Posterior vena cava (tissue), 2 donors: ENCODE measurements around the gene VPREB1. TPM values are rescaled to one million over a fixed set of nuclear protein-coding genes. Genes with fewer than 3 reads are reported as not detected.
"Not testable (repeated sequence)": the region's sequence is repeated elsewhere in the genome, so short reads cannot be mapped to it uniquely, and the experiment has no call there.

Experiments used
- DNase-seq: peaks from one replicate; pipeline ENCODE4 v3.0.0-alpha.2; 2020; ENCODE audit warnings: low spot score
- intact Hi-C, 2 donors: fragments of 100-400 bp; cut with DNase I; formaldehyde crosslinking; loops; one replicate each; pipeline versions ENCODE4 v1.14.1 to v1.14.2; 2022 to 2023
- total RNA-seq, 2 donors: library from RNA; stranded (reverse); fragmentation: NEBNext Ultra II Directional; extraction: Animal tissue kit (Norgen Biotek cat#: 25700); gene quantifications; one replicate each; pipeline ENCODE4 v1.2.1, GENCODE V29; 2021
- donor health status: DM: yes; HTN: yes; CAD: no.
- donor health status: DM: yes; HTN: yes; CAD: no.

VPREB1 gene
- total RNA-seq, 2 donors from 2014 or later, result not detected

- intact Hi-C loops, result no loop called here
- DNase-seq, result no peak
Measured at GRCh38 chr22:22210889-22211833, 33.4 kb upstream of the VPREB1 start.

DNA sequence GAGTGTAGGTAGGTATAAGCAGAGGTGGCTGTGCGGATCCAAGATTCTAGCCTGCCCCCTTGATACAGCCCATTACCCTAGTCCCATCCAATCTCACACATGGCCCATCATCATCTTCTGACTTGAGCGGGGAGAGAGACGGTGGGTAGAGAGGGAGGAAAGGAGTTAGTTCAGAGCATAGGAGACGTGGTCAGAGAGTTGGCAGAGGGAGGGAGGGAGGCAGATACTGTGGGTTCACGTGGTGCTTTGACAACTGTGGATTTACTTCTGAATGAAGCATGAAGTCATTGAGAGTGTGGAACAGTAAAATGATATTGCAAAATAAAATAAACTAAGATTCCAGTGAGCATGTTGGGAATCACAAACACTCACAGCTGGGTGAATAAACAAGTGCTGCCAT is 31.4 kb upstream of the VPREB1 start:
- intact Hi-C loops, result no loop called here
- no peak for DNase-seq

DNA sequence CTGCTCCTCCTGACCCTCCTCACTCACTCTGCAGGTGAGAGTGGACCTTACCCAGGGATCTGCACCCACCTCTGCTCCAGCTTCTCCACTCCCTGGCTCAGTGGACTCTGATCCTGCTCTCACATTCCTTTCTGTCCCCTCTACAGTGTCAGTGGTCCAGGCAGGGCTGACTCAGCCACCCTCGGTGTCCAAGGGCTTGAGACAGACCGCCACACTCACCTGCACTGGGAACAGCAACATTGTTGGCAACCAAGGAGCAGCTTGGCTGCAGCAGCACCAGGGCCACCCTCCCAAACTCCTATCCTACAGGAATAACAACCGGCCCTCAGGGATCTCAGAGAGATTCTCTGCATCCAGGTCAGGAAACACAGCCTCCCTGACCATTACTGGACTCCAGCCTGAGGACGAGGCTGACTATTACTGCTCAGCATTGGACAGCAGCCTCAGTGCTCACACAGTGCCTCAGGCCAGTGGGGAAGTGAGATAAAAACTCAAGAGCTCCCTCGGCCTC is 29.7 kb upstream of the VPREB1 start:
- DNase-seq, result no peak
- intact Hi-C loops, result loop anchor here in 1 of 2 donors (5.0 kb wide), 1 partner anchor 657 kb away; no protein-coding TSS in a partner anchor

DNA sequence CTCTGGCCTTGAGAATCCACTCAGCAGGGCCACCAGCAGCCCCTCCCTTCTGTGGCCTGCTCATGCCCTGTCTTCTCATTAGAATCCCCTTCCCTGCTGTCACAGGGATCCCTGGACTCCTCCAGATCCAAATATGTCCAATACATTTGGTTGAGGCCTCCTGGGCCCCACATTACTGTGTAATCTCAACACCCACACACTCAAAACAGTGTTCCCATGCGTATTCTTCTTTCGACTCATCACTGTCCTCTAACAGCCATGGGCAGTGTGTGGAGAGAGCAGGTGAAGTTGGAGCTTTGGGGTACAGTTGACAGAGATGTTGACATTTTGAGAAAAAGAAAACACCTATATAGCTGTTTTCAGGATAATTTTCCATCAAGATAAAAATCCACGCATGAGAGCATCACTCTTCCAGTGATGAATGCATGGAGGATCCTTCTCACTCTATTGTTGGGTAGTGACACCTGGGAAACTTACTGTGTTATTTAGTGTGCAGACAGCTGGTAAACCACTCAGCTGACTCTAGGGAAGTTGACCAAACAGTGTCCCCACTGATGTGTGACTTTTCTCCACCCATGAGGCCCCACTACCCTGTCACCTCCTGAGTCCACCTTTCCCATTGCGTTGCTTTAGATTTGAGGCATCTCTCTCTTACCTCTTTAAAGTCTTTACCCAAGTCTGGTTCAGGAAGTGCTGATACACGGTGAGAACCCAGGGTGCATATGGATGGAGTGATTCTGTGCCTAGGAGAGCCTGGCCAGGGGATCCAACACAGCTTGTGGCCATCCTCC is 28.7 kb upstream of the VPREB1 start:
- no peak for DNase-seq
- intact Hi-C loops, result loop anchor here in 1 of 2 donors (5.0 kb wide), 1 partner anchor 656 kb away; no protein-coding TSS in a partner anchor

GRCh38 chr22:22216450-22216959 is 28.1 kb upstream of the VPREB1 start:
- intact Hi-C loops, result loop anchor here in 1 of 2 donors (5.0 kb wide), 1 partner anchor 656 kb away; no protein-coding TSS in a partner anchor
- DNase-seq, result no peak

- intact Hi-C loops, result loop anchor here in 1 of 2 donors (5.0 kb wide), 1 partner anchor 654 kb away; no protein-coding TSS in a partner anchor
Measured at GRCh38 chr22:22218302-22218701, 26.3 kb upstream of the VPREB1 start.

DNA sequence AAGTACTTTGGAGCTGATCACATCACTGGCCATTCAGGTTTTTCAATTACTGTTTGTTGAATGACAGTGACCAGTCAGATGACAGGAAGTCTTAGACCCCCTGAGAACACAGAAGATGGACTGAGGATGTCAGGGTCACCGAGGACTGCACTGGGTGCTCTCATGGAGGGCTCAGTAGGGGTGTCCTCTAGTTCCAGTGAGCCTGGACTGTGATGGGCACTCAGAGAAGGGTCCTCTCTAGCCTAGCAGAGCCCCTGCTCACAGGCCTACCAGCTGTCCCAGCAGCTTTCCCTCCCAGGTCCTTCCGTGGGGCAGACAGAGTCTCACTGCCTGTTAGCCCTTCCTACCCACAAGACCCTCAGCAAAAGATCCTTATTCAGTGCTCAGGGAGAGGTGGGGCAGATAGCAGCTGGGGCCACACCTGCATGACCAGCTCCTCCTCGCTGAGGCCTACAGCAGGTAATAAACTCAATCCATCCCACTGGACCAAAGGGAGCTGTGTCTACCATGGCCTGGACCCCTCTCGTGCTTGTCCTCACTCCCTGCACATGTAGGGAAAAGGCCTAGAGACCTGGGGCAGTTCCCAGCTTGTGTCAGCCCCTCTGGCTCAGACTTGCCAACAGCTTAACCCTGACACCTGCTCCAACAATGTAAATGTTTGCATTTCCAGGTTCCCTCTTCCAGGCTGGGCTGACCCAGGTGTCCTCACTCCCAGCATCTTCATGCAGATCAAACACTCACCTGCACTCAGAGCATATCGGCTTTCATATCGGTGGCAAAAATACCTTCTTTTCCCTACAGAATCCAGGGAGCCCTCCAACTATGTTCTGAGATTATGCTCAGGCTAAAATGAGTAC is 25.2 kb upstream of the VPREB1 start:
- intact Hi-C loops, result loop anchor here in 1 of 2 donors (5.0 kb wide), 1 partner anchor 653 kb away; no protein-coding TSS in a partner anchor
- no peak for DNase-seq

More at GRCh38 chr22:22218302-22218701, 26.3 kb upstream of the VPREB1 start:
- DNase-seq, result no peak

DNA sequence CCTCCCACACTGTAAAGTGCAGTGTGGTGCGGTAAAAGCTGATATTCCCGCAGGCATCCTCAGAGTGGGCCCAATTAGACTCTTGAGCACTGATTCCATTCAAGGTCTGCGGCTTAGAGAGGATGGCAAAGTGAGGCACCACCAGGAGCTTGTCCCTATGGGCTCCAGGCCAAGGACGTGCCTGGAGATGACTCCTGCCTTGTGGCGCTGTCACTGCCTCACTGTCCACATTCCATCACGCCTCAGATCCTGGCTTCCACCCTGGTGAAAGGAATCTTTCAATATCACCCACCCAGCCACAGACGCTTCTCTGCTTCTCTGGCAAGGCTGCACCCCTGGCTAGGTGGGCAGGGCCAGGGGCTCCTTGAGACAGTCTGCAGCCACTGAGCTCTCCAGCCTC is 23.5 kb upstream of the VPREB1 start:
- DNase-seq, intact Hi-C loops: not testable (repeated sequence)

- DNase-seq, result no peak
- intact Hi-C loops, result no loop called here
Measured at GRCh38 chr22:22226448-22227187, 18.0 kb upstream of the VPREB1 start.

DNA sequence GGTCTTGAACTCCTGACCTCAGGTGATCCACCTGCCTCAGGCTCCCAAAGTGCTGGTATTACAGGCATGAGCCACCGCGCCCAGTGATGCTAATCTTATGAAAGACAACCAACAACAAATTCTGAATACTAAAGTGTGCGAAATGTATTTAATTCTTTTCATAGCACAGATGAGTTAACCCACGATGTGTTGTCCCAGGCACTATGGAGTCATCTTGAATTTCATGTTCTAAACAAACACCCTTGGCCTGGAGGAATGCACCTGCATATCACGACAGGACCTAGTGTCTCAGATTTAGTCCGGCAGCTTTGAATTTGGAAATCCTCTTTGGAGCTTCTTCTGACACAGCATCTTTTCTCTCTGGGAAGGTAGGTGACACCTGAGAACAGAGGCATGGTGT is 16.2 kb upstream of the VPREB1 start:
- no peak for DNase-seq
- intact Hi-C loops, result no loop called here

DNA sequence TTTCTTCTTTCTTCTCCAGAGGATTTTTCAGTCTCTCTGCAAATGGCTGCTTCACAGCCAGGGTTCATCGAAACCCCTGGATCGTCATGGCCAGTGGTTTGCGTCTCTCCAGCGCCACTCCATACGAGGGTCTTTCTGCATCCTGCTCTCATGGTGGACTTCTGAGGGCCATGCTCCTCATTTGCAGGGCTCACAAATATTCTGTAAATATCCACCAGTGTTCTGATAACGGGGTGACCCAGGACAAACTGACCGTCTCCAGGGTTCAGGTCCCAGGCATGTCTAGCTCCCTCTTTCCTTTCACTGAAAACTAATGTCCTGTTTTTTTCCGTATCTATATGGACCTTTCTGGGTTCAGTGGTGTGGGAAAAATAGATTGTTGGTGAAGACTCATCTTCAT is 15.7 kb upstream of the VPREB1 start:
- intact Hi-C loops, result no loop called here
- no peak for DNase-seq

GRCh38 chr22:22229683-22230420 is 14.7 kb upstream of the VPREB1 start:
- DNase-seq, result no peak
- intact Hi-C loops, result no loop called here

DNA sequence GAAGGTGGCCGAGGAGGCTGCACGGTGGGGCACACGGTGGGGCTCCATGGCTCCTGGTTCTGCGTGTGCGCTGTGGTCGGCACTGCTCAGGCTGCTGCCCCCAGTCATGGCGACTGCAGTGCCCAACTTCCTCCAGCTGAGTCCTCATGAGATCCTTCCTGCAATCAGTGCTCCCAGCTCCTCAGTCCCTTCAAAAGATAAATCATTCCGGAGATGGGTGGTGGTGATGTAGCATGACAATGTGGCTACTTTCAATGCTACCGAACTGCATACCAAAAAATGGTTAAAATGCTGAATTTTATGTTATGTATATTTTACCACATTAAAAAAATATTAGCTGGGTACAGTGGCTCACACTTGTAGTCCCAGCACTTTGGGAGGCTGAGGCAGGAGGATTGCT is 14.1 kb upstream of the VPREB1 start:
- intact Hi-C loops, result no loop called here
- no peak for DNase-seq

GRCh38 chr22:22233081-22233480 is 11.5 kb upstream of the VPREB1 start:
- intact Hi-C loops, result no loop called here
- no peak for DNase-seq

GRCh38 chr22:22235558-22235957 is 9.0 kb upstream of the VPREB1 start:
- intact Hi-C loops, result no loop called here
- DNase-seq, result no peak

GRCh38 chr22:22237521-22237920 is 7.1 kb upstream of the VPREB1 start:
- DNase-seq, result no peak
- intact Hi-C loops, result no loop called here

GRCh38 chr22:22239311-22239939 is 5.2 kb upstream of the VPREB1 start:
- intact Hi-C loops, result no loop called here

More at GRCh38 chr22:22239311-22239939, 5.2 kb upstream of the VPREB1 start:
- DNase-seq, result no peak
